KMS-11 (cell line): ENCODE results near the gene TRIO.

Experiments used
- H2AFZ ChIP-seq: fragments of 200-600 bp; sonication (generic); 2 replicates; pipeline ENCODE4 v1.6.1; 2016; ENCODE audit warnings: antibody characterized with exemption, mixed run types, low read depth
- H3K27ac ChIP-seq: fragments of 200-600 bp; sonication (generic); 2 replicates; pipeline ENCODE4 v1.6.1; 2016; ENCODE audit warnings: mild to moderate bottlenecking, mixed run types
- H3K27me3 ChIP-seq: fragments of 200-600 bp; sonication (generic); 2 replicates; pipeline ENCODE4 v1.6.1; 2017; ENCODE audit warnings: mild to moderate bottlenecking, low read depth, mixed run types, moderate library complexity; ENCODE audit not compliant: insufficient read depth
- H3K36me3 ChIP-seq: fragments of 200-600 bp; sonication (generic); 2 replicates; pipeline ENCODE4 v1.6.1; 2017; ENCODE audit warnings: mild to moderate bottlenecking, mixed run types; ENCODE audit not compliant: insufficient read depth
- H3K4me1 ChIP-seq: fragments of 200-600 bp; sonication (generic); 2 replicates; pipeline ENCODE4 v1.6.1; 2016; ENCODE audit warnings: mild to moderate bottlenecking, low read depth, mixed run types; ENCODE audit not compliant: poor library complexity, severe bottlenecking
- H3K4me2 ChIP-seq: fragments of 200-600 bp; sonication (generic); 2 replicates; pipeline ENCODE4 v1.7.0; 2016; ENCODE audit warnings: mild to moderate bottlenecking, mixed run types
- H3K4me3 ChIP-seq: fragments of 200-600 bp; sonication (generic); IDR thresholded peaks from 2 replicates; pipeline ENCODE4 v1.6.1; 2017; ENCODE audit warnings: low read depth, low read length, mixed read lengths; ENCODE audit not compliant: insufficient read depth
- H3K79me2 ChIP-seq: fragments of 200-600 bp; sonication (generic); 2 replicates; pipeline ENCODE4 v1.6.1; 2016; ENCODE audit warnings: low read depth, mixed run types; ENCODE audit not compliant: insufficient read depth
- H3K9ac ChIP-seq: fragments of 200-600 bp; sonication (generic); 2 replicates; pipeline ENCODE4 v1.6.1; 2016; ENCODE audit warnings: mild to moderate bottlenecking, mixed run types
- H4K20me1 ChIP-seq: fragments of 200-600 bp; sonication (generic); 2 replicates; pipeline ENCODE4 v1.6.1; 2016; ENCODE audit warnings: mild to moderate bottlenecking, mixed run types; ENCODE audit not compliant: insufficient read depth
- TF ChIP-seq, protein P1 (sequence below): fragments of 200-600 bp; sonication (generic); conservative IDR thresholded peaks from 2 replicates; pipeline ENCODE4 v1.6.1; 2017; ENCODE audit warnings: low read depth, mild to moderate bottlenecking, antibody characterized with exemption, low read length, moderate library complexity, mixed read lengths

TRIO gene

DNA sequence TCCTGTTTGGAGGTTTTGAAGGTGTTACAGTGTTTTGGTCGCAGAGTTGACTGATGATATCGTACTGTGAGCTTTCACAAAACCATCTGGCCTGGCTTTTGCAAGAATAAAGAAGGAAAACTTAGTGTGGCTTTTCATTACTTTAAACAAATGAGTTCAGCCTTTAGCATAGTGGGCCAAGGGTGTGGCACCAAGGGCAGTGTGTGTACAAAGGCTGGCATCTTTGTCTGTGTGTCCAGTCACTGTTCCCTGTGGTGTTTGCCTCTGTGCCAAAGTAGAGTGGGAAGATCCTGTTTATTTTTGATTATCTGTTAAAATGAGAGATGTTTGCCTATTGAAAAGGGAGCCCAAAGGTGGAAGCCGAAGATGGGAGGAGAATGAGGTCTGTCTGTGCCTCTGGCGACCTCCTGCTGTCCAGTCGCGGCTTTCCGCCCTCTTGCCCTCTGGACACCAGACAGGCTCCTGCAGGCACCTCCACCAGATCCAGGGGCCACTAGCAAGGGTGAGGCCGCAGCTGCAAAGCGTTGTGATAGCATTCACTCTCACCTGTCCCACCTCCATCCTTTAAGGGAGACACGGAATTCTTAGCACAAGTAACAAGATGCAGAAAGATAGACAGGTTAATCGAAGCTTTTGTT, 113.7 kb downstream of the TRIO start:
- H3K36me3 ChIP-seq = no peaks in the 10 kb centered on the region
- H4K20me1 ChIP-seq = no peaks in the 10 kb centered on the region
- H3K4me3 ChIP-seq = no peak overlapping the region
- H3K79me2 ChIP-seq = peaks cover 93% of the 10 kb centered on the region
- peaks cover 13% of the 10 kb centered on the region for H3K4me1 ChIP-seq
- no peak overlapping the region for H3K27ac ChIP-seq
- no peak overlapping the region for H2AFZ ChIP-seq
- TF ChIP-seq, protein P1, sequence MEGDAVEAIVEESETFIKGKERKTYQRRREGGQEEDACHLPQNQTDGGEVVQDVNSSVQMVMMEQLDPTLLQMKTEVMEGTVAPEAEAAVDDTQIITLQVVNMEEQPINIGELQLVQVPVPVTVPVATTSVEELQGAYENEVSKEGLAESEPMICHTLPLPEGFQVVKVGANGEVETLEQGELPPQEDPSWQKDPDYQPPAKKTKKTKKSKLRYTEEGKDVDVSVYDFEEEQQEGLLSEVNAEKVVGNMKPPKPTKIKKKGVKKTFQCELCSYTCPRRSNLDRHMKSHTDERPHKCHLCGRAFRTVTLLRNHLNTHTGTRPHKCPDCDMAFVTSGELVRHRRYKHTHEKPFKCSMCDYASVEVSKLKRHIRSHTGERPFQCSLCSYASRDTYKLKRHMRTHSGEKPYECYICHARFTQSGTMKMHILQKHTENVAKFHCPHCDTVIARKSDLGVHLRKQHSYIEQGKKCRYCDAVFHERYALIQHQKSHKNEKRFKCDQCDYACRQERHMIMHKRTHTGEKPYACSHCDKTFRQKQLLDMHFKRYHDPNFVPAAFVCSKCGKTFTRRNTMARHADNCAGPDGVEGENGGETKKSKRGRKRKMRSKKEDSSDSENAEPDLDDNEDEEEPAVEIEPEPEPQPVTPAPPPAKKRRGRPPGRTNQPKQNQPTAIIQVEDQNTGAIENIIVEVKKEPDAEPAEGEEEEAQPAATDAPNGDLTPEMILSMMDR = no peak
- H3K27me3 ChIP-seq = no peaks in the 10 kb centered on the region
- no peak overlapping the region for H3K4me2 ChIP-seq
- H3K9ac ChIP-seq = no peak overlapping the region

DNA sequence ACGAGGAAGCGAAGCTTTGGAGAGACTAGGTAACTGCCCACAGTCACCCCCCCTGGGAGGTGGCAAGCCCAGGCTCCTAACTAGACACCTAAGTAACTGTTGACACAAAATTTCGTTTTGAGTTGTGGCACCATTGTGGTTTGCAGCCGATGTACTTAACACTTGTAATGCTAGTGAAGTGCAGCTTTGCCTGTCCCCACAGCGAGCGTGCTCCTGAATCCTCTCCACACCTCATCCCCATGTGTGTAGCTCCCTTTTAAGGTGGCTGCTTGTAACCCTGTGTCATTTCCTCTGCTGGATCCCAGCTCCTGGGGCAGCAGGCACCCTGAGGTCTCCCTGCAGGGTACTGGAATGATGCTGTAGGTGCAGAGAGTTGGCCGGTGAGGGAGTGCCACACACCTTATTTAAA, 114.9 kb downstream of the TRIO start:
- Histone ChIP-seq H3K4me1 (peaks cover 5% of the 10 kb centered on the region), H4K20me1 (no peaks in the 10 kb centered on the region), H3K79me2 (peaks cover 90% of the 10 kb centered on the region), H3K27me3 (no peaks in the 10 kb centered on the region), H2AFZ (no peak overlapping the region), H3K9ac (no peak overlapping the region), H3K4me3 (no peak overlapping the region), H3K4me2 (no peak overlapping the region), H3K27ac (no peak overlapping the region), H3K36me3 (no peaks in the 10 kb centered on the region)
- TF ChIP-seq, protein P1 = no peak

DNA sequence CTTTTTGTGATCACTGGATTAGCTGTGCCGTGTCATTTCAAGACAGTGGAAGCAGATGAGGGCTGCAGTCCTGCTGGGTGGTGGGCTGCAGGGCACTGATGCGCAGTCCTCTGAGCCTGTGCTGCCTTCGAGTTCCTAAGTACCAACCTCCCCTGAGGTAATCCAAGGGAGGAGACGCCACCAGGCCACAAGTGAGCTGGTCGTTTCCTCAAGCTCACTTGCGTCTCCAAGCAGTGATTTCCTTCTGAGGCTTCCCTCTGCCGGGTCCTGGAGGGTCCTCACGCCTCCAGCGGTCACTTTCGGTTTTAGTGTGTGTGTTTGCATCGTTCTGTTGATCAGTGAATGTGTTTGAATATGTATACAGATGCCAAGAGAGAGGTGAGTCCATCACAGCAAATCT, 115.7 kb downstream of the TRIO start:
- Histone ChIP-seq H3K27me3 (no peaks in the 10 kb centered on the region), H3K79me2 (peaks cover 90% of the 10 kb centered on the region), H3K4me1 (peaks cover 9% of the 10 kb centered on the region), H3K4me2 (no peak overlapping the region), H2AFZ (no peak overlapping the region), H3K9ac (no peak overlapping the region), H3K4me3 (no peak overlapping the region), H3K36me3 (no peaks in the 10 kb centered on the region), H4K20me1 (no peaks in the 10 kb centered on the region), H3K27ac (no peak overlapping the region)
- TF ChIP-seq, protein P1 = no peak

- no peaks in the 10 kb centered on the region for H3K27me3 ChIP-seq
- peaks cover 94% of the 10 kb centered on the region for H3K79me2 ChIP-seq
- no peak overlapping the region for H3K4me3 ChIP-seq
- peaks cover 24% of the 10 kb centered on the region for H3K4me1 ChIP-seq
- H3K27ac ChIP-seq = no peak overlapping the region
- no peak overlapping the region for H2AFZ ChIP-seq
- H4K20me1 ChIP-seq = 0 out of 2 replicates have a peak, but pooled peaks cover 3% of the 10 kb centered on the region
- no peaks in the 10 kb centered on the region for H3K36me3 ChIP-seq
- H3K4me2 ChIP-seq = no peak overlapping the region
- no peak overlapping the region for H3K9ac ChIP-seq
- TF ChIP-seq, protein P1 = no peak
Observed at GRCh38 chr5:14260637-14261036, 117.5 kb downstream of the TRIO start.
